Measurements from ENCODE around the gene ZC3H13. TPM values are rescaled to one million over a fixed set of nuclear protein-coding genes. Genes with fewer than 3 reads are reported as not detected.

The ZC3H13 gene
- total RNA-seq, 1 donor from 2014 or later: 58.8 TPM

DNA sequence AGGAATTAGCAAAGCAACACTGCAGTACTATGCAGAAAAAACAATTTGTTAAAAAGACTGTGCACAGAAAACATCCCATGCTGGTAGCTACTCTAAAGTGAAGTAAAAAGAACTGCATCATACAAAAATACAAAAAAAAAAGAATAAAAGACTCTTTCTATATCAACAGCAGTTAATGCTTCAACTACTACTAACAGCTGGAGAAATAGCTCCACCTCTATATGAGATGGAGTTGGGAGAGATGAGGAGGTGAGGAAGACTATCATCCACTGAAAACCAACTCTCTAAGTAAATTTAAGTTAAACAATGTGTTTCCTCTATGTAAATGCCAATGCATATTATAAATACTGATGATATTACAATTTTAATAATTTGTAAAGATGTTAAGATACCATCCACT is 1.8 kb downstream of the ZC3H13 start:
- Mint-ChIP-seq H3K4me3 (no peak overlapping the region), H3K27ac (no peak overlapping the region), H3K9me3 (no peaks in the 10 kb centered on the region), H3K27me3 (peaks cover 9% of the 10 kb centered on the region), H3K36me3 (ENCODE audit: low read depth) (peaks cover 9% of the 10 kb centered on the region), H3K4me1 (peaks cover 32% of the 10 kb centered on the region)
- DNase-seq: no peak
- intact Hi-C loops (cut with micrococcal nuclease): loop anchor here (5.0 to 10.0 kb wide), 5 partner anchors 43 to 1063 kb away; partner anchors contain the start of genes GPALPP1, LRCH1 and NUFIP1

DNA sequence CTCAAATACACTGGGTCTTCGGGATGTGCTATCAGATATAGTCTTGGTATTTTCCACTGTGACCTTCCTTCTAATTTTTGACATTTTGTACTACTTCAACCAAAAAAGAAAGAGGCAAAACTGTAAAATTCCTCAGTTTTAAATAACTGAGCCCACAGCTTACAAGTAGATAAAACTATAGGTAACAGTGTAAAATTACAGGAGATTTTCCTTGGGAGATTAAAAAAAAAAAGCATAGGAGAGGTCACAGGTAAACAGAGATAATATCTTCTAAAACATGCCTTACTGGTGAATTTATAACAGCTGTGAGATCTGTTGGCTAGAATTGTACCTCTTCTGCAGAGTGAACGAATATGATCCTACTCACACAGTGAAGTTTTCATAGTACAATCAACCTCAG is 7.1 kb downstream of the ZC3H13 start:
- Mint-ChIP-seq H3K4me3 (no peak overlapping the region), H3K27ac (no peak overlapping the region), H3K36me3 (ENCODE audit: low read depth) (peaks cover 22% of the 10 kb centered on the region), H3K9me3 (no peaks in the 10 kb centered on the region), H3K4me1 (peaks cover 13% of the 10 kb centered on the region), H3K27me3 (no peaks in the 10 kb centered on the region)
- intact Hi-C loops (cut with micrococcal nuclease): no loop called here
- no peak for DNase-seq

DNA sequence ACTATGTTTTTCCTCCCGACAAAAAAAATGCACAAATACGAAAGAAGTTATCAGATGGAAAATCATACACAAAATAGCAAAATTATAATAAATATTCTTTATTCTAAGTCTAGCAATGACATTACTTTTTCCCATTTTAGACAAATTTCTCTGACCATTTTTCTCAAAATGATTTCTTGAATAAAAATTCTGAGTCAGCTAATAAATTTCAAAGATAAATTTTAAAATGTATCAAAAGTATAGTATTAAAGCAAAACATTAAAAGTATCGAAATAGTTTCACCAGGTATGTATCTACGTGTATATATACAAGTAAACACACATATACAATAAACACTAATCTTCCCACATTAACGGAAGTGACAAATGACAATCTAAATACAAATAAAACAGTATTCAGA is 8.9 kb downstream of the ZC3H13 start:
- peaks cover 32% of the 10 kb centered on the region for H3K36me3 Mint-ChIP-seq (ENCODE audit: low read depth)
- no peak for DNase-seq
- H3K4me3 Mint-ChIP-seq: no peak overlapping the region
- no peak overlapping the region for H3K27ac Mint-ChIP-seq
- H3K4me1 Mint-ChIP-seq: peaks cover 8% of the 10 kb centered on the region
- intact Hi-C loops (cut with micrococcal nuclease): no loop called here
- H3K27me3 Mint-ChIP-seq: no peaks in the 10 kb centered on the region
- H3K9me3 Mint-ChIP-seq: no peaks in the 10 kb centered on the region

DNA sequence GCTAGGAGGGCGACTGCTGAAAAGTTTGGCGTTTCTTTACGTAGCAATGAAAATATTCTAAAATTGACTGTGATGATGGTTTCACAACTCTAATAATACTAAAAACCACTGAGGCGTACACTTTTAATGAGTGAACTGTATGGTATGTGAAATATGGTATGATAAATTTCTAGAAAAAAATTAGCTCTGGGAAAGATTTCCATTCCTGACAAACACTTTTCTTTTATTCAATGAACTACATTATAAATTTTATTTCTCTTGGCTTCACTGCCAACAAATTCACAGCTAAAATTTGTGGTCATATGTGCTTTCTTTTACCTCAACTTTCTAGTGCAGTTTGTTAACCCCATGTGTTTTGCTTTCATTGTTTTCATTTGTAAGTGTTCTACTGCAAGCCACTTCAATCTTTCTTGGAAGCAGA is 11.1 kb downstream of the ZC3H13 start:
- peaks cover 42% of the 10 kb centered on the region for H3K36me3 Mint-ChIP-seq (ENCODE audit: low read depth)
- no peaks in the 10 kb centered on the region for H3K27me3 Mint-ChIP-seq
- H3K4me3 Mint-ChIP-seq: no peak overlapping the region
- no peak for DNase-seq
- peaks cover 2% of the 10 kb centered on the region for H3K4me1 Mint-ChIP-seq
- no peak overlapping the region for H3K27ac Mint-ChIP-seq
- intact Hi-C loops (cut with micrococcal nuclease): no loop called here
- H3K9me3 Mint-ChIP-seq: no peaks in the 10 kb centered on the region

DNA sequence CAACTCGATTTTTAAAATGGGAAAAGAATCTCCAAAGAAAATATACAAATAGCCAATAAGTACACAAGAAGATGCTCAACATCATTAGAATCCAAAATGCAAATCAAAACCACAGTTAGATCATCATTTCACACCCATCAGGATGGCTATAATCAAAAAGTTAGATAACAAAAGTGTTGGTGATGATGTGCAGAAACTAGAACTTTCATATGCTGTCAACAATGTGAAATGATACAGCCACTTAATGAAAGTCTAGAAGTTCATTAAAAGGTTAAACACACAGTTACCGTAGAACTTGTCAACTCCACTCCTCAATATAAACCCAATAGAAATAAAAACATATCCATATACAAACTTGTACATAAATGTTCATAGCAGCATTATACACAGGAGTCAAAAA is 11.8 kb downstream of the ZC3H13 start:
- Mint-ChIP-seq H3K27ac (no peak overlapping the region), H3K9me3 (no peaks in the 10 kb centered on the region), H3K36me3 (ENCODE audit: low read depth) (peaks cover 48% of the 10 kb centered on the region), H3K4me1 (peaks cover 2% of the 10 kb centered on the region), H3K4me3 (no peak overlapping the region), H3K27me3 (no peaks in the 10 kb centered on the region)
- intact Hi-C loops (cut with micrococcal nuclease): no loop called here
- no peak for DNase-seq

DNA sequence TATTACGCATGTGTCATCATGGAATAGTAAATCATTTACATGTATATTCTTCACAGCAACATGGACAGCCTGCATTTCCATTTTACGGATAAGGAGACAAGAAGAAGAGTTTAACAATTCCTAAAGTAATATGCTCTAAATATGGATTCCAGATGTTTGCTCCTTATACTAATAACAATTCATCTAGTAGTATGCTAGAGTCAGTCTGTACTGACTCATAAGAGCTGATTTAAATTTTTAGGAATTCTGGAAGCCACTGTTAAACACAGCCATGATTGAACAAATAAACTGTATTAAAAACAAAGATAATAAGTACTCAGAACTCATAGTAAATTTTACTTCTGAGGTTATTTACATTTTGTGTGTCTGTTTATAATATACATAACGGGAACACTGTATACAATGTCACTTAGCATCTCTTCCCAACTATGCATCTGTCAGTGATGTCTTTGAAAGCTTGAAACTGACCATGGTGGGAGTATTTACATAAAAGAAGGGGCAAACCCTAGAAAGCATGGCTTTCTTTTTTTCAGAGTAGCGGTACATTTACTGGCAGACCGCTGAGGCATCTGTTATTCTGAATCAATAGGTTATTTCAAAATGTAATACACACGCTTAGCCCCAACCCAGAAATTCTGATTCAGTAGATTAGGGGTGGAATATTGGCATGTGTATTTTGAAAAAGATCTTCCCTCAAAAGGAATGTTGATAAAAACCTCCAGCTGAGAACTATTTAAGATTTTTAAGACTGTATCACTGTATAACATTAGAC is 12.9 kb downstream of the ZC3H13 start:
- H3K9me3 Mint-ChIP-seq: no peaks in the 10 kb centered on the region
- peaks cover 2% of the 10 kb centered on the region for H3K4me1 Mint-ChIP-seq
- intact Hi-C loops (cut with micrococcal nuclease): no loop called here
- H3K27me3 Mint-ChIP-seq: no peaks in the 10 kb centered on the region
- H3K36me3 Mint-ChIP-seq (ENCODE audit: low read depth): peaks cover 55% of the 10 kb centered on the region
- no peak overlapping the region for H3K4me3 Mint-ChIP-seq
- DNase-seq: no peak
- H3K27ac Mint-ChIP-seq: no peak overlapping the region

DNA sequence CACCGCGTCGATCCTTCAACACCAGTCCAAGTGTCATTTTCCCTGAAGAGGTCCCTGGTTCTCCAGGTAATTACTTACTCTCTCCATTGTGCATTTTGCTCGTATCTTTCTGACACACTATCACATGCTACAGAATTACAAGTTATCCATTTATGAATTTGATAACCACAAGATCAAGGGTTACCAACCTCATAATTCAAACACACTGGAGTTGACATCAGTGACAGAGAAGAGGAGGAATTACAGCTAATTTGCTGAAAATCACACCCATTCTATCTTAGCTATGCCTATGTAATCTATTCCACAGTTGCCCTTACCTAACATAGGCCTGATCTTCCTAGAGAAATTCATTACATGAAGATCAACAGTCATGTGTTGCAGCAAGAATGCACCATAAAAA is 14.2 kb downstream of the ZC3H13 start:
- intact Hi-C loops (cut with micrococcal nuclease): no loop called here
- Mint-ChIP-seq H3K4me1 (peaks cover 2% of the 10 kb centered on the region), H3K27me3 (no peaks in the 10 kb centered on the region), H3K4me3 (no peak overlapping the region), H3K9me3 (no peaks in the 10 kb centered on the region), H3K36me3 (ENCODE audit: low read depth) (peaks cover 64% of the 10 kb centered on the region), H3K27ac (no peak overlapping the region)
- no peak for DNase-seq

DNA sequence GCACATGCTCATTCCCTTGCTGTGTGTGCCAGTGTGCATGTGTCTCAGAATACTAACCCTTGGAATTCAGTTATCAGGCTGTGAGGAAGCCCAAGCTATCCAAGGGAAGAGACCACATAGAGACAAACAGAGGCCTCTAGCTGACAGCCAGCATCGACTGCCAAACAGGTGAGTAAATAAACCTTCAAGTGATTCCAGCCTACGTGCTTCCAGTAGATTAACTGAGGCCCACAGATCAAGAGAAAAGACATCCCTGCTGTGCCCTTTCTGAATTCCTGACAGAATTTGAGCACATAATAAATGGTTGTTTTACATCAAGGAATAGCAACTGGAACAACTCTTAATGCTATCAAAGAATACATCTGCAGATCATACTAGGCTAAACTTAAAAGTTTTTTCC is 17.5 kb downstream of the ZC3H13 start:
- Mint-ChIP-seq H3K4me3 (no peak overlapping the region), H3K27me3 (no peaks in the 10 kb centered on the region), H3K27ac (no peak overlapping the region), H3K36me3 (ENCODE audit: low read depth) (peaks cover 71% of the 10 kb centered on the region), H3K9me3 (no peaks in the 10 kb centered on the region), H3K4me1 (peaks cover 2% of the 10 kb centered on the region)
- no peak for DNase-seq
- intact Hi-C loops (cut with micrococcal nuclease): no loop called here

DNA sequence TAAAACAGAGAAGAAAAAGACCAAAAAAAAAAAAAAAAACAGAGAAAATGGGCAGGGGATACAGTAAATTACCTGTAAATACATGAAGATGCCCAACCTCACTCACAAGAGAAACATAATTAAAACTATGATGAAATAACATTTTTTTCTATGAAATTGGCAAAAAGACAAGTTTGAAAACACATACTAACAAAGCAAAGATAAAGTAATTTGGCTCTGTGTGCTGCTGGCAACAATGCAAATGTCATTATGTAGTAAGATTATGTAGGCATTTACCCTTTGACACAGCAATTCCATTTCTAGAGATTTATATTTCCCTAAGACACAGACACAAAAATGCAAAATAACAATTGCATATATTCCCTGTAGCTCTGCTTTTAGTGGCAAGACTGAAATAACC is 20.2 kb downstream of the ZC3H13 start:
- no peak for DNase-seq
- intact Hi-C loops (cut with micrococcal nuclease): no loop called here
- no peaks in the 10 kb centered on the region for H3K27me3 Mint-ChIP-seq
- H3K27ac Mint-ChIP-seq: no peak overlapping the region
- H3K36me3 Mint-ChIP-seq (ENCODE audit: low read depth): peaks cover 68% of the 10 kb centered on the region
- H3K9me3 Mint-ChIP-seq: no peaks in the 10 kb centered on the region
- no peak overlapping the region for H3K4me3 Mint-ChIP-seq
- H3K4me1 Mint-ChIP-seq: peaks cover 2% of the 10 kb centered on the region

DNA sequence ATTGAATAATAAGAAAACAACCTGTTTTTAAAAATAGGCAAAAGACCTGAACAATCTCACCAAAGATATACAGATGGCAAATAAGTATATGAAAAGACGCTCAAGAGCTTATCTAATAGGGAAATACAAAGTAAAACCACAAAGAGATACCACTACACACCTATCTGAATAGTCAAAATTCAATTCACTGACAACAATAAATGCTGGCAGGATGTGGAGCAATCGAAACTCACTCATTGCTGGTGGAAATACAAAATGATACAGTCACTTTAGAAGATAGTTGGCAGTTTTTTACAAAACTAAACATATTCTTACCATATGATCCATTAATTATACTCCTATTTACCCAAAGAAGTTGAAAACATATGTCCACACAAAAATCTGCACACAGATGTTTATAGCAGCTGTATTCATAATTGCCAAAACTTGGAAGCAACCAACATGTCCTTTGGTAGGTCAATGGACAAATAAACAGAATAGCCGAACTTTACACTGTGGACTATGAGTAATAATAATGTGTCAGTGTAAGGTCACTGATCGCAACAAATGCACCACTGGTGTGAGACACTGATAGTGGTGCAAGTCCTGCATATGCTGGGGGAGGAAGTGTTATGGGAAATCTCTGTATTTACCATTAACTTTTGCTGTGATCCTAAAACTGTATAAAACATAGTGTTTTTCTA is 20.8 kb downstream of the ZC3H13 start:
- intact Hi-C loops (cut with micrococcal nuclease): no loop called here
- no peak for DNase-seq
- Mint-ChIP-seq H3K4me3 (no peak overlapping the region), H3K4me1 (peaks cover 2% of the 10 kb centered on the region), H3K27me3 (no peaks in the 10 kb centered on the region), H3K9me3 (no peaks in the 10 kb centered on the region), H3K36me3 (ENCODE audit: low read depth) (peaks cover 65% of the 10 kb centered on the region), H3K27ac (no peak overlapping the region)

DNA sequence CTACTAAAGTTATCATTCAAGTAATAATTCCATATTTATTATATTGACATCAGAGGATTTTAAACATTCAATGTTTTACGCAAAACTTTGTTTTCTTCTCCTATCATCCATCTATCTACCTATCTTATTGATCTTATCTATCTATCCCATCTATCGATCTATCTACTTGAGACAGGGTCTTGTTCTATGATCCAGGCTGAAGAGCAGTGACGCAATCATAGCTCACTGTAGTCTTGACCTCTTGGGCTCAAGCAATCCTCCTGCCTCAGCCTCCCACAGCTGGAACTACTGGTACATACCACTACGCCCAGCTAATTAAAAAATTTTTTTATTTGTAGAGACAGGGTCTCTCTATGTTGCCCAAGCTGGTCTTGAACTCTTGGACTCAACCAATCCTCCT is 27.4 kb downstream of the ZC3H13 start:
- H3K9me3 Mint-ChIP-seq: no peaks in the 10 kb centered on the region
- H3K4me3 Mint-ChIP-seq: no peak overlapping the region
- H3K36me3 Mint-ChIP-seq (ENCODE audit: low read depth): peaks cover 37% of the 10 kb centered on the region
- H3K4me1 Mint-ChIP-seq: peaks cover 3% of the 10 kb centered on the region
- DNase-seq: no peak
- no peak overlapping the region for H3K27ac Mint-ChIP-seq
- no peaks in the 10 kb centered on the region for H3K27me3 Mint-ChIP-seq
- intact Hi-C loops (cut with micrococcal nuclease): no loop called here

DNA sequence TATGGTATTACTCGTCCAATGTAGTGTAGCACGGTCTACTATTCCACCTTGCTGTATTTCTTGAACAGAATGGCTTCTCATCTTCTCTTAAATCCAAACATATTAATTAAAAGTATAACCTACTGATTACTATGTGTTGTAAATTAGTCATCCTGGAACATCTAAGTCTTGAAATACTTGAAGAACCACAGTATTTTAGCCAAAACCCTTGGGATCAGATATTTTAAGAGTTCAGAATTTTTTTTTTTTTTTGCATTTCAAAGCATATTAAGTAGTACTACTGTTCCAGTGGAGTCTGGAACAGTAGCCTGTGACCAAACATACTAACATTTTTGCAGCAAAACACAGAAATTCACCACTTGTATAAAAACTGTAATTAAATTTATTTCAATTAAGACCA is 30.1 kb downstream of the ZC3H13 start:
- Mint-ChIP-seq H3K9me3 (no peaks in the 10 kb centered on the region), H3K4me3 (no peak overlapping the region), H3K4me1 (peaks cover 6% of the 10 kb centered on the region), H3K36me3 (ENCODE audit: low read depth) (peaks cover 31% of the 10 kb centered on the region), H3K27ac (no peak overlapping the region), H3K27me3 (no peaks in the 10 kb centered on the region)
- no peak for DNase-seq
- intact Hi-C loops (cut with micrococcal nuclease): no loop called here

DNA sequence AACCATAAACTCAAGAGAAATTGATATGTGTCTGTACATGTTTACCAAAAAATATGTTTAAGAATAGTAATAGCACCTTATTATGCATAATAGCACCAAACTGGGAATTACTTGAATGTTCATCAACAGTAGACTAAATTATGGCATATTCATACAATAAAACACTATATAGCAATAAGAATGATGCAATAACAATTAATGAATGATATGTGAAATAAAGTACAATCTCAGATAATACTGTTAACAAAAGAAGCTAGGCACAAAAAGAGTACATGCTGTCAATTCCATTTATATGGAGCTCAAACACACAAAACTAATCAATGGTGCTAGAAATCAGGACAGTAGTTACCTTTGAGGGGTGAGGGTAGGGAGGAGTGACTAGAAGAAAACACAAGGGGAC is 36.3 kb downstream of the ZC3H13 start:
- H3K4me3 Mint-ChIP-seq: no peak overlapping the region
- no peaks in the 10 kb centered on the region for H3K27me3 Mint-ChIP-seq
- DNase-seq: no peak
- no peaks in the 10 kb centered on the region for H3K9me3 Mint-ChIP-seq
- intact Hi-C loops (cut with micrococcal nuclease): no loop called here
- H3K36me3 Mint-ChIP-seq (ENCODE audit: low read depth): peaks cover 36% of the 10 kb centered on the region
- H3K4me1 Mint-ChIP-seq: peaks cover 5% of the 10 kb centered on the region
- H3K27ac Mint-ChIP-seq: no peak overlapping the region

DNA sequence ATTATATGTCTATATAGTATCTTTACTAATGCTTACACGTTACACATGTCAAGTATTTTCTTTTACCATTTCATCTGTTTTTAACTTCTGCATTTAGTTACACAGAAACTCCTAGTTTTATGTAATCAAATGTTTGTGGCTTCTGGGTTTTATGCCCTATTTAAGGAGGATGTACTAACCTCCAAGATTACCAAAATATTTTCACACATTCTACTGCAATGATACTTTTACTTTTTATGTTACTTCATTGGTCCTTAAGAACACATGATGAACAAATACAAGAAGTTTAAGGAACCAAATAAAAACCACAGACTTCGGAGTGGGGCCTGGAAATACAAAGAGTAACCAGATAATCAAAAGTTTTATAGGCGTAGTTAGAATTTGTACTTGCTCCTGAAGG is 37.2 kb downstream of the ZC3H13 start:
- Mint-ChIP-seq H3K4me3 (no peak overlapping the region), H3K27ac (no peak overlapping the region), H3K36me3 (ENCODE audit: low read depth) (peaks cover 39% of the 10 kb centered on the region), H3K4me1 (peaks cover 5% of the 10 kb centered on the region), H3K9me3 (no peaks in the 10 kb centered on the region), H3K27me3 (no peaks in the 10 kb centered on the region)
- no peak for DNase-seq
- intact Hi-C loops (cut with micrococcal nuclease): no loop called here

Measured in activated CD4-positive, alpha-beta T cell treated with anti-CD3 and anti-CD28 coated beads, Interleukin-2, amount 10 ng/mL, durations not matched to agents 24 days and 14 days (primary cell).